ENCODE measurements around the gene RHBG. TPM values are rescaled to one million over a fixed set of nuclear protein-coding genes. Genes with fewer than 3 reads are reported as not detected.

The RHBG gene
- total RNA-seq, 4 donors from 2014 or later: not detected

DNA sequence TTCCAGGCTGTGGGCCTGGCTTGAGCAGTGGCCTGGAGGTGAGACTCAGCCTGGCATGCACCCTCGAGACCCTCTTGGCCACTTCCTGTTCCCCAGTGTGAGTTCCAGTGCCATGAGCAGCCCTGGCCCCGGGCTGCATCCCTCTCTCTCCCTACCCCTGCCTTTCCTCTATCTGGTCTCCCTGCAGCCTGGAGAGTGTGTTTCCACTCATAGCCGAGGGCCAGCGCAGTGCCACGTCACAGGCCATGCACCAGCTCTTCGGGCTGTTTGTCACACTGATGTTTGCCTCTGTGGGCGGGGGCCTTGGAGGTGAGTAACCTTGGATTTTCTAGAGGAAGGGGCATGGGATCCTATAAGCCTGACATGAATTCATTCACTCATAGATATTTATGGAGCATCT, 13.6 kb downstream of the RHBG start:
- Histone ChIP-seq H3K36me3 (no peaks in the 10 kb centered on the region), H3K4me3 (no peak overlapping the region), H3K9me3 (no peaks in the 10 kb centered on the region), H3K27ac (no peak overlapping the region), H3K27me3 (peaks cover 18% of the 10 kb centered on the region), H3K4me1 (no peaks in the 10 kb centered on the region)
- in situ Hi-C loops (cut with MboI; ENCODE audit: low pct_ligation_motif_present in 1 of 4, low pct_unique_long_range_greater_than_20kb in 1 of 4, low sequenced_read_pairs in 3 of 4): loop anchor here in 2 of 4 donors (10.0 to 25.0 kb wide), 2 partner anchors 62 to 230 kb away; partner anchors contain the start of genes GPATCH4 (in 1 of the 2) and HAPLN2 (in 1 of the 2)
- intact Hi-C loops (cut with DNase I; ENCODE audit: low total_unique reads): no loop called here
- no peak for TF ChIP-seq EP300 (IDR thresholded peaks at IDR 0.05; ENCODE audit: low read depth)
- TF ChIP-seq, protein P1, sequence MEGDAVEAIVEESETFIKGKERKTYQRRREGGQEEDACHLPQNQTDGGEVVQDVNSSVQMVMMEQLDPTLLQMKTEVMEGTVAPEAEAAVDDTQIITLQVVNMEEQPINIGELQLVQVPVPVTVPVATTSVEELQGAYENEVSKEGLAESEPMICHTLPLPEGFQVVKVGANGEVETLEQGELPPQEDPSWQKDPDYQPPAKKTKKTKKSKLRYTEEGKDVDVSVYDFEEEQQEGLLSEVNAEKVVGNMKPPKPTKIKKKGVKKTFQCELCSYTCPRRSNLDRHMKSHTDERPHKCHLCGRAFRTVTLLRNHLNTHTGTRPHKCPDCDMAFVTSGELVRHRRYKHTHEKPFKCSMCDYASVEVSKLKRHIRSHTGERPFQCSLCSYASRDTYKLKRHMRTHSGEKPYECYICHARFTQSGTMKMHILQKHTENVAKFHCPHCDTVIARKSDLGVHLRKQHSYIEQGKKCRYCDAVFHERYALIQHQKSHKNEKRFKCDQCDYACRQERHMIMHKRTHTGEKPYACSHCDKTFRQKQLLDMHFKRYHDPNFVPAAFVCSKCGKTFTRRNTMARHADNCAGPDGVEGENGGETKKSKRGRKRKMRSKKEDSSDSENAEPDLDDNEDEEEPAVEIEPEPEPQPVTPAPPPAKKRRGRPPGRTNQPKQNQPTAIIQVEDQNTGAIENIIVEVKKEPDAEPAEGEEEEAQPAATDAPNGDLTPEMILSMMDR (IDR thresholded peaks at IDR 0.05): no peak
- TF ChIP-seq POLR2A (IDR thresholded peaks at IDR 0.05): no peak
- no peak for TF ChIP-seq POLR2AphosphoS5 (IDR thresholded peaks at IDR 0.05)
- WGBS, 2 donors (ENCODE audit: low coverage in 1 of 2): 40 to 56% methylated on average over 1 to 7 of the region's 7 CpGs
- no peak for DNase-seq

DNA sequence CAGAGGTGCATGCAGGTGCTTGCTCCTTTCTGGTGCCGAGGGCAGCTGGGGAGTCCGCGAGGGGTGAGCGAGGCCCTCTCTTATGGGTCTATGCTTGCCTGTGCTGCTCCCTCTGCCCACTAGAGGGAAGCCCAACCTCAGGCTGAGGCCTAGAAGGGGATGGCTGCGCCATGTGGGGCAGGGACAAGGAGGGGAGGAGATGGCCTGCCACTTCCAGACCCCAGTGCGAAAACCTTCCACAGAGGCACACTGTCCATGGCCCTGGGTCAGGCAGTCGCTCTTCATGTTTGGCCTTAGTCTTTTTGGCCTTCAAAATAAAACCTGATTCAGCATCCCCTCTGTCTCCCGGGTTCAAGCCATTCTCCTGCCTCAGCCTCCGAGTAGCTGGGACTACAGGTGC, 14.0 kb downstream of the RHBG start:
- no peaks in the 10 kb centered on the region for H3K36me3 ChIP-seq
- no peaks in the 10 kb centered on the region for H3K9me3 ChIP-seq
- no peak overlapping the region for H3K4me3 ChIP-seq
- TF ChIP-seq, protein P1 (IDR thresholded peaks at IDR 0.05): peak; percentile 66 to 80 (median 76)
- TF ChIP-seq POLR2AphosphoS5 (IDR thresholded peaks at IDR 0.05) (no peak), POLR2A (IDR thresholded peaks at IDR 0.05) (no peak), EP300 (IDR thresholded peaks at IDR 0.05; ENCODE audit: low read depth) (no peak)
- no peak overlapping the region for H3K27ac ChIP-seq
- intact Hi-C loops (cut with DNase I; ENCODE audit: low total_unique reads): no loop called here
- in situ Hi-C loops (cut with MboI; ENCODE audit: low pct_ligation_motif_present in 1 of 4, low pct_unique_long_range_greater_than_20kb in 1 of 4, low sequenced_read_pairs in 3 of 4): loop anchor here in 2 of 4 donors (10.0 to 25.0 kb wide), 2 partner anchors 62 to 229 kb away; partner anchors contain the start of genes GPATCH4 (in 1 of the 2) and HAPLN2 (in 1 of the 2)
- DNase-seq: peak; percentile 60
- peaks cover 22% of the 10 kb centered on the region for H3K27me3 ChIP-seq
- WGBS, 2 donors (ENCODE audit: low coverage in 1 of 2): 45% methylated on average over 9 of the region's 9 CpGs; no CpG with 5 or more reads in 1 of the 2 donors
- H3K4me1 ChIP-seq: no peaks in the 10 kb centered on the region

DNA sequence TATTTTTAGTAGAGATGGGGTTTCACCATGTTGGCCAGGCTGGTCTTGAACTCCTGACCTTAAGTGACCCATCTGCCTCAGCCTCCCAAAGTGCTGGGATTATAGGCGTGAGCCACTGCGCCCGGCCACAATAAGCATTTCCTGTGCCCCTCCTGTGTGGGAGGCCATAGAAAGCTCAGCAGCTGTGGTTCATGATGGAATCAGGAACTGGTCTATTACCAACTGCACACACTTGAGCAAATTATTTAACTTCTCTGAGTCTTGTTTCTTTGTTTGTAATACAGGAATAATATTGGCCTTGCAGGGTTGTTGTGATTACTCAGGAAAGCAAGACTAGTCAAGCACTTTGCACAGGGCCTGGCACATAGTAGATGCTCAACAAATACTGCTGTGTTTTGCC, 15.0 kb downstream of the RHBG start:
- Histone ChIP-seq H3K9me3 (no peaks in the 10 kb centered on the region), H3K27ac (no peak overlapping the region), H3K4me1 (no peaks in the 10 kb centered on the region), H3K27me3 (peaks cover 32% of the 10 kb centered on the region), H3K36me3 (no peaks in the 10 kb centered on the region), H3K4me3 (no peak overlapping the region)
- TF ChIP-seq POLR2AphosphoS5 (IDR thresholded peaks at IDR 0.05) (no peak), POLR2A (IDR thresholded peaks at IDR 0.05) (no peak), EP300 (IDR thresholded peaks at IDR 0.05; ENCODE audit: low read depth) (no peak)
- TF ChIP-seq, protein P1 (IDR thresholded peaks at IDR 0.05): no peak
- intact Hi-C loops (cut with DNase I; ENCODE audit: low total_unique reads): no loop called here
- WGBS, 2 donors (ENCODE audit: low coverage in 1 of 2): 77% methylated on average over 3 of the region's 3 CpGs; no CpG with 5 or more reads in 1 of the 2 donors
- no peak for DNase-seq
- in situ Hi-C loops (cut with MboI; ENCODE audit: low pct_ligation_motif_present in 1 of 4, low pct_unique_long_range_greater_than_20kb in 1 of 4, low sequenced_read_pairs in 3 of 4): loop anchor here in 2 of 4 donors (10.0 to 25.0 kb wide), 2 partner anchors 61 to 228 kb away; partner anchors contain the start of genes GPATCH4 (in 1 of the 2) and HAPLN2 (in 1 of the 2)

DNA sequence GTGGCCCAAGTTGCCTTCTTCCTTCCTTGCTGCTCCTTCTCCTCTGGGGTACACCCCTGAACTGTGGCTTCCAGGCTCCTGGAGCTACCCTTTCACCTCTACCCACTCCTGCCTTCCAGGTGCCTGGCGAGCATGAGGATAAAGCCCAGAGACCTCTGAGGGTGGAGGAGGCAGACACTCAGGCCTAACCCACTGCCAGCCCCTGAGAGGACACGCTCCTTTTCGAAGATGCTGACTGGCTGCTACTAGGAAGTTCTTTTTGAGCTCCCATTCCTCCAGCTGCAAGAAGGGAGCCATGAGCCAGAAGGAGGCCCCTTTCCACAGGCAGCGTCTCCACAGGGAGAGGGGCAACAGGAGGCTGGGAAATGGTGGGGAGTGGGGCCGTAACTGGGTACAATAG, 15.6 kb downstream of the RHBG start:
- in situ Hi-C loops (cut with MboI; ENCODE audit: low pct_ligation_motif_present in 1 of 4, low pct_unique_long_range_greater_than_20kb in 1 of 4, low sequenced_read_pairs in 3 of 4): loop anchor here (5.0 to 25.0 kb wide), 4 partner anchors 58 to 228 kb away; partner anchors contain the start of genes GPATCH4 (in 1 of the 4) and HAPLN2 (in 1 of the 4)

More for the DNA sequence above, 15.6 kb downstream of the RHBG start:
- Histone ChIP-seq H3K4me1 (no peaks in the 10 kb centered on the region), H3K27me3 (peaks cover 39% of the 10 kb centered on the region), H3K4me3 (no peak overlapping the region), H3K9me3 (no peaks in the 10 kb centered on the region), H3K27ac (no peak overlapping the region), H3K36me3 (no peaks in the 10 kb centered on the region)
- 91% methylated on average over 5 of the region's 5 CpGs; no CpG with 5 or more reads in 1 of the 2 donors for WGBS, 2 donors (ENCODE audit: low coverage in 1 of 2)
- intact Hi-C loops (cut with DNase I; ENCODE audit: low total_unique reads): no loop called here
- TF ChIP-seq EP300 (IDR thresholded peaks at IDR 0.05; ENCODE audit: low read depth): no peak
- no peak for DNase-seq
